Measurements from ENCODE around the gene FOXRED2. TPM values are rescaled to one million over a fixed set of nuclear protein-coding genes. Genes with fewer than 3 reads are reported as not detected.
"Not testable (repeated sequence)": the region's sequence is repeated elsewhere in the genome, so short reads cannot be mapped to it uniquely, and the experiment has no call there.

Gene FOXRED2
- total RNA-seq, 2 experiments from 2014 or later = 22.6 to 48.3 TPM

GRCh38 chr22:36522662-36523061 lies 15.8 kb upstream of the FOXRED2 start:
- Histone ChIP-seq H2AFZ (ENCODE audit: low read length) (no peak overlapping the region), H3K9me2 (ENCODE audit: insufficient read depth, low read length) (no peaks in the 10 kb centered on the region), H3K4me3 (ENCODE audit: low read depth, low read length, poor library complexity, severe bottlenecking) (no peak overlapping the region), H4K20me1 (ENCODE audit: insufficient read depth, low read length) (peaks cover under 1% of the 10 kb centered on the region; the same call in 1 of the 2 replicates), H3K36me3 (ENCODE audit: insufficient read depth, low read length) (peaks cover 99% of the 10 kb centered on the region), H3K4me1 (ENCODE audit: insufficient read depth, low read length, poor library complexity, severe bottlenecking) (peaks cover 13% of the 10 kb centered on the region), H3K79me2 (ENCODE audit: insufficient read depth, low read depth, low read length) (peaks cover 24% of the 10 kb centered on the region), H3K4me2 (ENCODE audit: low read length) (no peak overlapping the region), H3K9me3 (ENCODE audit: low read length) (no peaks in the 10 kb centered on the region), H3K27ac (ENCODE audit: low read depth, low read length, poor library complexity, severe bottlenecking) (no peak overlapping the region)
- BruUV-seq (replicated peaks) = no TSS peak
- intact Hi-C loops (cut with micrococcal nuclease; ENCODE audit: unreplicated experiment) = no loop called here
- no peak for DNase-seq (ENCODE audit: low spot score)
- TF ChIP-seq, protein P1, sequence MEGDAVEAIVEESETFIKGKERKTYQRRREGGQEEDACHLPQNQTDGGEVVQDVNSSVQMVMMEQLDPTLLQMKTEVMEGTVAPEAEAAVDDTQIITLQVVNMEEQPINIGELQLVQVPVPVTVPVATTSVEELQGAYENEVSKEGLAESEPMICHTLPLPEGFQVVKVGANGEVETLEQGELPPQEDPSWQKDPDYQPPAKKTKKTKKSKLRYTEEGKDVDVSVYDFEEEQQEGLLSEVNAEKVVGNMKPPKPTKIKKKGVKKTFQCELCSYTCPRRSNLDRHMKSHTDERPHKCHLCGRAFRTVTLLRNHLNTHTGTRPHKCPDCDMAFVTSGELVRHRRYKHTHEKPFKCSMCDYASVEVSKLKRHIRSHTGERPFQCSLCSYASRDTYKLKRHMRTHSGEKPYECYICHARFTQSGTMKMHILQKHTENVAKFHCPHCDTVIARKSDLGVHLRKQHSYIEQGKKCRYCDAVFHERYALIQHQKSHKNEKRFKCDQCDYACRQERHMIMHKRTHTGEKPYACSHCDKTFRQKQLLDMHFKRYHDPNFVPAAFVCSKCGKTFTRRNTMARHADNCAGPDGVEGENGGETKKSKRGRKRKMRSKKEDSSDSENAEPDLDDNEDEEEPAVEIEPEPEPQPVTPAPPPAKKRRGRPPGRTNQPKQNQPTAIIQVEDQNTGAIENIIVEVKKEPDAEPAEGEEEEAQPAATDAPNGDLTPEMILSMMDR (conservative IDR thresholded peaks at IDR 0.05; ENCODE audit: low read length) = no peak
- no peak for TF ChIP-seq EZH2phosphoT487 (IDR thresholded peaks at IDR 0.05; ENCODE audit: borderline replicate concordance, low read depth, low read length)
- ChIA-PET CTCF (ENCODE audit: unreplicated experiment) (no interaction called here), POLR2A (interaction anchor here (1.2 kb wide), 1 partner anchor 15 kb away, joined by 3 read pairs; no protein-coding TSS in a partner anchor)

GRCh38 chr22:36520423-36520822 lies 13.6 kb upstream of the FOXRED2 start:
- Histone ChIP-seq H2AFZ (ENCODE audit: low read length) (no peak overlapping the region), H3K27ac (ENCODE audit: low read depth, low read length, poor library complexity, severe bottlenecking) (no peak overlapping the region), H3K4me3 (ENCODE audit: low read depth, low read length, poor library complexity, severe bottlenecking) (no peak overlapping the region), H4K20me1 (ENCODE audit: insufficient read depth, low read length) (no peaks in the 10 kb centered on the region), H3K4me1 (ENCODE audit: insufficient read depth, low read length, poor library complexity, severe bottlenecking) (no peaks in the 10 kb centered on the region), H3K9me3 (ENCODE audit: low read length) (no peaks in the 10 kb centered on the region), H3K36me3 (ENCODE audit: insufficient read depth, low read length) (peaks cover 100% of the 10 kb centered on the region), H3K4me2 (ENCODE audit: low read length) (no peak overlapping the region), H3K9me2 (ENCODE audit: insufficient read depth, low read length) (no peaks in the 10 kb centered on the region), H3K79me2 (ENCODE audit: insufficient read depth, low read depth, low read length) (0 out of 2 replicates have a peak, but pooled peaks cover 1% of the 10 kb centered on the region)
- intact Hi-C loops (cut with micrococcal nuclease; ENCODE audit: unreplicated experiment) = no loop called here
- no TSS peak for BruUV-seq (replicated peaks)
- CTCF ChIA-PET (ENCODE audit: unreplicated experiment) = no interaction called here
- DNase-seq (ENCODE audit: low spot score) = no peak
- POLR2A ChIA-PET = interaction anchor here (1.8 kb wide), 2 partner anchors 9 to 12 kb away, joined by 4 to 14 read pairs; partner anchors contain the start of genes EIF3D and FOXRED2
- TF ChIP-seq, protein P1 (conservative IDR thresholded peaks at IDR 0.05; ENCODE audit: low read length) = no peak
- TF ChIP-seq EZH2phosphoT487 (IDR thresholded peaks at IDR 0.05; ENCODE audit: borderline replicate concordance, low read depth, low read length) = no peak

- H3K27ac ChIP-seq (ENCODE audit: low read depth, low read length, poor library complexity, severe bottlenecking); H3K4me3 ChIP-seq (ENCODE audit: low read depth, low read length, poor library complexity, severe bottlenecking); H3K9me3 ChIP-seq (ENCODE audit: low read length); H3K4me1 ChIP-seq (ENCODE audit: insufficient read depth, low read length, poor library complexity, severe bottlenecking); H3K4me2 ChIP-seq (ENCODE audit: low read length); H2AFZ ChIP-seq (ENCODE audit: low read length); BruUV-seq (replicated peaks); CTCF ChIA-PET (ENCODE audit: unreplicated experiment); H3K9me2 ChIP-seq (ENCODE audit: insufficient read depth, low read length); H3K79me2 ChIP-seq (ENCODE audit: insufficient read depth, low read depth, low read length); H4K20me1 ChIP-seq (ENCODE audit: insufficient read depth, low read length); intact Hi-C loops (cut with micrococcal nuclease; ENCODE audit: unreplicated experiment); DNase-seq (ENCODE audit: low spot score): not testable (repeated sequence)
- peaks cover 100% of the 10 kb centered on the region for H3K36me3 ChIP-seq (ENCODE audit: insufficient read depth, low read length)
- POLR2A ChIA-PET = interaction anchor here (1.8 kb wide), 1 partner anchor 10 kb away, joined by 4 read pairs; the partner anchor contains the start of gene EIF3D
Measured at GRCh38 chr22:36519906-36520305, 13.1 kb upstream of the FOXRED2 start.

Measured in OCI-LY7 (cell line).